ENCODE measurements around the gene EPB41L3.

- TF ChIP-seq POLR2AphosphoS5 (IDR thresholded peaks at IDR 0.05; ENCODE audit: low read depth, low read length) (no peak), REST (IDR thresholded peaks at IDR 0.05; ENCODE audit: insufficient read depth in 1 of 2, low read depth in 2 of 2, low read length in 2 of 2) (no peak), SIN3A (IDR thresholded peaks at IDR 0.05; ENCODE audit: borderline replicate concordance, insufficient read depth, low read length) (no peak), TAF1 (IDR thresholded peaks at IDR 0.05; ENCODE audit: borderline replicate concordance, insufficient read depth, low read length) (no peak), FOXP2 (optimal IDR thresholded peaks at IDR 0.05; ENCODE audit: borderline replicate concordance, extremely low read depth, extremely low read length, insufficient read depth) (no peak)
Observed at GRCh38 chr18:5422626-5423025, 121.2 kb downstream of the EPB41L3 start.

All from PFSK-1 (cell line).